HG02678 (cell line): ENCODE data around the gene CCDC187.

Experiments used
- ATAC-seq: cut with Tn5 transposase; IDR thresholded peaks from one replicate; pipeline ENCODE4 v1.9.1; 2021; ENCODE audit warnings: mild to moderate bottlenecking, moderate library complexity; ENCODE audit not compliant: unreplicated experiment

CCDC187 gene

DNA sequence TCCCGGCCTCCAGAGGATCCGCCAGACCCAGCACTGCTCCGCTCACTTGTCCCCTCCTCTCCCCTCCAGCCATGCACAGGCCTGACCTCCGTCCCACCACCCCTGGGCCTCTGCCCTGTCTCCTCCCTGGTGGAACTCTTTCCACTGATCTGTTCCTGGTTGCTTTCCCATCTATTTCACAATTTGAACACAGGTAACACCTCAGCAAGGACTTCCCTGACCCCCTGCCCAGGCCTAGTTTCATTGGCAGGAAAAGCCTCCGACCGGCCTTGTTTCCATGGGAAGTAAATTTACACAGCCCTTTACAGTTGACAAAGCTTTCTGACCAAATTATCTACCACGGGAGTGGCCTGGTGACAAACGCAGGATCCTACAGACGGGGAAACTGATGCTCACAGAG, 73.1 kb downstream of the CCDC187 start:
- no peak for ATAC-seq

DNA sequence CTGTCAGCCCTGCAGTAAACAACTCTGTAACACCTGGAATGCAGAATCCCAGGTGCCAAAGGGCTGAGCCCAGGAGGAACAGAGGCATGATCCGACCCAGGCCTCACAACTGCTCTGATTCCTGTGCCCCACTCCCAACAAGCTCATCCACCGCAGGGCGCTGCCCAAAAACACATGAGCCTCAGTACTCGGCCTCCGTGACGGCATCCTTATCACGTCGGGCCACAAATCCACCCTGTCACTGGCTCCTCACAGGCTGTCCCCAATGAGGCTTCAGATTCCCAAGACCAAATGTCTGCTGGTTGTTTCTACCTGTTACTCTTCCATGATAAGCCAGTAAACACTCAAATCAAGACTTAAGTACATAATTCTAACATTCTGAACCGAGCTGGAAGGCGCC, 73.5 kb downstream of the CCDC187 start:
- no peak for ATAC-seq

DNA sequence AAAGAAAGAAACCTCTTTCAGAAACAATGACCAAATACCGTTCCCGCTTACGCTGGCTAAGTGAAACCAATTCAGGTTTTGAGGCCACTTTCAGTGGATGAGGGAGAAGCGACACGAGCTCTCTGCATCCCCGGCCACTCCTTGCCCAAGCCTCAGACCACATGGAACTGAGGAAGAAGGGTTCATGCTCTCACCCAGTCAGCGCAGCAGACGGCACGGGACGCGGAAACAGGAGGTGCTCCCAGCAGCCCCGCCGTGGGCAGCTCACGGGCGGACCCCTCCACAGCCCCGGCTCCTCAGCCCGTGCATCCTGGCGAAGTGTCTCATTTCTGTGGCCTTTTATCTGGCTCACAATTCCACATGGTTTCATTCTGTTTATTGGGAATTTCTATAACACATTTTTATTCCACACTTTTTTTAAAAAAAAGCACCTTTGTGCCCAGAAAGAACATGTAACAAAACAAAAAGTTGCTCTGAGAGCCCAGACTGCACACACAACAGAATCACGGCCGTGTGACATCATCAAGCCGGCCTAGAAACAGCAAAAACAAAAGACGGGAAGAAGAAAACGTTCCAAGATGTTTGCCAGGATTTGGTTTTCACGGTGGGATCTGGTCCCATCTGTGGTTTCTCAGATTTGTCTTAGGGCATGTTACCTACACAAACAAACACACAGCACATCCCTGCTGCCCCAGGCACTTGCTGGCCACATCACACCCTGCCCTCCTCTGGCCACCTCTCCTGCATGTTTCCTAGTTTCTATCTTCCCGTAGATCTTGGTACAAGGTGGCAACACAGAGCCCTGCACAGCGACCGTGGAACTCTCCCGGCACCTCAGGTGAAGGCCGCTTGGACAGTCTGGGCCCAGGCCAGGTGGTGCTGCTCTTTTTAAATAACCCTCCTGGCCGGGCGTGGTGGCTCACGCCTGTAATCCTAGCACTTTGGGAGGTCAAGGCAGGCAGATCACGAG, 74.5 kb downstream of the CCDC187 start:
- ATAC-seq: no peak

DNA sequence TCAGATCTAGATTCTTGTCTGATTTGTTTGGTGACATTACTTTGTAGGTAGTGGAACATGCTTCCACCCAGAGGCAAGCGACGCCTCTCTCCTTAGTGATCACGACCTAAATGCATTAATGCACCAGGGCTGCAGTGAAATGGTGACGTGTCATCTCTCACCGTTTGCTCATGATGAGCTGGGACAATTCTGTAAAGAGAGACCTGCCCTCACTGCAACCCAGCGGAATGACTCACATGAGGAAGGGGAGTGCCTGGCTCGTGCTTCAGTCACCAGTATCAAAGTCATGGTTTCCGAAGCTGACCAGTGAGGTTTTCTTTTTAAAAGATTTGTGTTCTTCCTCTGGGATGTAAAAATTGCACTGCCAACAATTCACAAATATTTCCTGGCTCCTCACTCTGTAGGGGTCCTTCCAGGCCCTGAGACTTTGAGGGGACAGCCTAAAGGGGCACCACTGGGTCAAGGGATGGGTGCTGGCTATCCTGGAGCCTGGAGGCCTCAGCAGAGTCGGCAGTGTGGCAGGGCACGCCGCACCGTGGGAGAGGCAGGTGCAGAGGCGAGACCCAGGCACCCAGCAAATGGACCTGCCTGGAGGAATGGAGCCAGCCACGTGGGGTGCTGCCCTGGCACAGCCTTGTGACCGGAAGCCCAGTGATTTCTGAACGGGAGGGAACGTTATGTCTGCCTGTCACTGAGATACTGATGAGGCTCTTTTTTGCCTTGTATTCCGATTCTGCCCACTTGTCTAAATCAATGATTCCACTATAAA, 75.6 kb downstream of the CCDC187 start:
- no peak for ATAC-seq

DNA sequence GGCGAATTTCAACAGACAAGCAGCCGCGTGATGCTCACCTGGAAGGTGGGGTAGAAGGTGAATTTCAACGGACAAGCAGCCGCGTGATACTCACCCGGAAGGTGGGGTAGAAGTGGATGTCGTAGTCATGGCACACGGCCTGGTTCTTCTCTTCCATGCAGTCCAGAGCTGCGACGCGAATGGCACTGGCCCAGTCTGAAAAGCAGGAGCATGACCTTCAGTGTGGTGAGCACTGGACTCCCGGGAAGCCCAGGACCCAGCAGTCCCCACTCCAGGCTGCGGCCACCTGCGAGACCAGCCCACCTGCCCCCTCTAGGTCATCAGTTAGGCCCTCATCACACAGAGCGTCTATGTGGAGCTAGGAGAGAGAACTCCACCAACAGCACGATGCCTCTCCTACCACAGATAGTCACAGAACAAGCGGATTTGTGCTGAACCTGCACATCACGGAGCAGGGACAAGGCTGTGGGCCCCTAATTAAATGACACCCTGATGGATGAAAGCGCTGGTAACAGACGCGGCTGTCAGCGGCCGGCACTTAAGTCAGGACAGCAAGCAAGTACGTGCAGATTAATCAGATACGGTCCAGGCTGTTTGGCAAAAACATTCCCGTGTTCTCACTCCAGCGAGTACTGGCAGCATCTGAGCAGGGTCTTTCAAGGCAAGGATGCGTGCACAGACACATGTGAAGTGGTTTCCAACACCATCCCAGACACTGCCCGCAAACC, 77.0 kb downstream of the CCDC187 start:
- no peak for ATAC-seq

DNA sequence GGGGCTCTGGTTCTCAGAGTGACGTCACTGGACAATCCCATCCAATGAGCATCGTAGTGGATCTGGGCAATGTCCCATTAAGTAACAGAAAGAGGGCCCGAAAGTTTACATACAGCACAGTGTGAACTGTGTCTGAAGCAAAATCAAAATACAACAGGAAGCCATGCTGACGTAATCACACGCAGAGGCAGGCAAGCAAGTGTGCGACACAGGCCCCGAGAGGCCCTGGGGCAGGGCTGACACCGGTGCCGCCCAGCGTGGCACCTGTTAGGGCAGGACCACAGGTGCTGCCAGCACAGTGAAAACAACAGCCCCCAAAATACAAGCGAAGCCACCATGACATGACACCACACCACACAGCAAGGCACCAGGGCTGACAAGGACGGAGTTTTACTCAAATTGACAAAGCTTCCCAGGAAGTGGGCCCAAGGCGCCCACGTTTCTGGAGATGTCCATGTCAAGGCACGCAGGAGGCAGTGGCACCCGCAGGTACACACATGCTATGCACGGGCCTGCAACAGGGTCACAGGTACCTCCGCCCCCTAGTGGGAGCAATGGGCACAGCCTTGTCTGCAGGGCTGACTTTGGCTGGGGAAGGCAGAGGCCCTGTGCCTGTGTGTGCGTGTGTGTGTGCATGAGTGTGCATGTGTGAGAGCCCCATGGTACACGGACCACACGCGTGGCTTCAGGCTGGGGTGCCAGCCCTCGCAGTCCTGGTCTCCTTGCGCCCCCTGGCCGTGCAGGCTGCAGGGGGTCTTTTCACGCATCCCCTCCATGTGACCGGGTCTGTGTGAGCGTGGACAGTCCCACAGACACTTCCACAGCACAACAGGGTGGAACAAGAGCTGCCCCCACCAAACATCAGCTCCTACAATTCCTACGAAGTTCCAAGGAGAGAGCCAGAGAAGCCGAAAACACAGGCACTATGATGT, 77.9 kb downstream of the CCDC187 start:
- ATAC-seq: peak; percentile 54

DNA sequence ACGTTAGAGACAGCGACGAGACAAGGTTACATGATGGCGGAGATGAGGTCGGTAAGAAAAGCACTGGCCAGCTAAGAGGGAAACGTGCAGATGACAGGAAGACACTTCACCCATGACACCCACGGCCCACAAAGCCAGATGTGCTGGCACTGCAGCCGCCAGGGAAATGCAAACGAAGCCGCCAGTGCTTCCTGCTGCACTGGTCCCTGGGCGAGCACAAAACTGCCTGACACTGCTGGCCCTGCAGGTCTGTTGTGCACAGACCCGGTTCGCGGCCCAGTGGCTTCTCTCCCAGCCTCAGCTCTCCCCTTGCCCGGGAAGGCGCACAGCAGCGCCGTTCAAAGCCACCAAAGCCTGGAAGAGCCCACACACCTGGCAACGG, 78.5 kb downstream of the CCDC187 start:
- peak; percentile 61 for ATAC-seq

DNA sequence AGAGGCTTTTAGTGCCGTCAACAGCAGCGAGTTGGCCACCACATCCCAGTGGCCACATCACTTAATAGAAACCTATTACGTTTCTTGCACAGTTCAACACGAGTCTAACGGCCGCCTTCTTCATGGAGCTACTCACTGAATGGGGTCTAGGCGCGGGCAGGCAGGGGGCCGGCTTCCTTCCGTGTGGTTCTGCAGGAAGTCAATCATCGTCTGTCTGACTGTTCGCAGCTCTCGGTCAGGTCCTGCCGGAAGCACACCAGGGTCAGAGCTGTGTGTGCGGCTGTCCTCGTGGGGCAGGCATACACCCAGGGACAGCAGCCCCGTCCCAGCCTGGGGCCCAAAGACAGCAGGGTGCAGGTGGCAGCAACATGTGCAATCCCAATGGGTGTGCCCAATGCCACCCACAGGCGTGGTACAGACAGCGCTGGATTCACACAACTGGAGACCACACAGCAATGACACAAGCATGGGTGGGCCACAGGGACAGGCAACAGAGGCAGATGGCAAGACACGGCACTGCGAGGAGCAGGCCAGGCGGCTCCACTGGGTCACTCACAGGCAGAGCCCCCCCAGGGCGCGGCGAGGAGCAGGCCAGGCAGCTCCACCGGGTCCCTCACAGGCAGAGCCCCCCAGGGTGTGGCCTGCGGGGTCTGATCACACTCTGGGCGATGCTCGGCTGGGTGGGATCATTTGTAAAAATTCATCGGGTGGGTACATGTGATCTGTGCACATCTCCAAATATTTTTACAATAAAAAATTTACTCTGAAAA, 79.8 kb downstream of the CCDC187 start:
- no peak for ATAC-seq

DNA sequence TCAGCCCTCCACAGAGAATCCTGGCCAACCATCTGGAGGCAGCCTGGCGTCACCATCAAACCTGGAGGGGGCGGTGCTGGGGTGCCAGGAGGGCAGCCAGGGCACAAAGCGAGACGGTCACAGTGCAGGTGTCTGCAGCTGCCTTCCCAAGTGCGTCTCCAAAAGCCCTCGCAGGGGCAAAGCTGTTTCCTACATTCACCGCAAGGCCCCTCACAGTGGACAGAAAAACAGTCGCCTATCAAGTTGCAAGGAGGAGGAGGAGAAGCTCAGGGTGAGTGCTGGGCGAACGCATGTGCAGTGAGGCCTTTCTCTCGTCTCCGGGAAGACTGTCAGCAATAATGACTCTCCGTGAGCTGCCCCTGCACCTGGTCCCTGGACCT, 81.0 kb downstream of the CCDC187 start:
- no peak for ATAC-seq

DNA sequence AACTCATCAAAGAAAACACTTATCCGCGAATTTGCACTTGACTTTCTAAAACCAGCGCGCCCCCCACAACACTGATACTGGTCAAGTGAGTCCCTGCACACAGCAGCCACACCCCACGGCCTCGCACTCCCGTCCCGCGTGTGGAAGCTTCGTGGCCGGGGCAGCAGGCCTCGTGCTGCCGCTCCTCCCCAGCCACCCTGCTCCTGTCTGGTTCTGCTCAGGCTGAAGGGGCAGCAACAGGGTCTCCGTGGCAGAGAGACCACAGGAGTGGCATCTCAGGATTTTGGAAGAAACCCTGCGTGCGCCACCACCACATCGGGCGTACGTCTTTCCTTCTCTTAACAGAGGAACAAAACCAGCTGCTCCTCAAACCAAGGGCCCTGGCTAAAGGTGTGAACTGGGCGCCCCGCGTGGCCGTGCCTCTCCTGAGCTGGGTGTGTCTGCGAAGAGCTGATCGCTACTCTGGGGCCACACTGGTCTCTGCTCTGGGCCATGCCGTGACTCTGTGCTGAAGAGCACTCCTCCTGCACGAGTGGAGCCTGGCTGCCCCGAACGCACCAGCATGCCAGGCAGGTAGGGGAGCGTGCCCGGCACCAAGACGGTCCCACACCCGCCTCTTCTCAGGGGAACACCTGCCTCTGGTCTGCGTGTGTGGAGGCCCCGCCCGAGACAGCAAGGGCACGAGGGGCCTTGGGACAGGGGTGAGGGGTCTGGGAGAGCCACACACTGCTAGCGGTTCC, 81.6 kb downstream of the CCDC187 start:
- ATAC-seq: no peak

DNA sequence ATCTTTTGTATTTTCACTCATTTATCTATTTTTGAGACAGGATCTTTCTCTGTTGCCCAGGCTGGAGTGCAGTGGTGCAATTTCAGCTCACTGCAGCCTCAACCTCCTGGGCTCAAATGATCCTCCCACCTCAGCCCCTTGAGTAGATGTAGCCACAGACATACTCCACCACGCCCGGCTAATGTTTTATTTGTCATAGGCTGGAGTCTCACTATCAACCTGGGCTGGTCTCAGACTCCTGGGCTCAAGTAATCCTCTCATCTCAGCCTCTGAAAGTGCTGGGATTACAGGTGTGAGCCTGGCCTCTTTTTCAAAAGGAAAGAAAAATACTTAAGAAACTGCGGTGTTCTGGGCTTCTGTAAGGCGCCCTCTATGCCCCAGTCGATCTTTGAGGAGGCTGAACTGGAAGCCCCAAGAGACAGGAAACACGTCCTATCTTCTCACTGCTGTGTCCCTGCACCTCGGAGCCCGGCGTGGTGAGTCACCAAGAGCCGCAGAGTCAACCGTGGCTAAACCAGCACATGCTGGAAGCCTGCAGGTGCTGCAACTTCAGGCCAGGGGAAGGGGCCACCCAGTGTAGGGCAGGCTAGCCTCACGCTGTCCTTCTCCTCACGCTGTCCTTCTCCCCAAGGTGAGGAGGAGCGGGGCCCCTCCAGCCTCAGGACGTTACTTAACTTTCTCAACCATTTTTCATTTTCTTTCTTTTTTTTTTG, 83.7 kb downstream of the CCDC187 start:
- ATAC-seq: no peak

DNA sequence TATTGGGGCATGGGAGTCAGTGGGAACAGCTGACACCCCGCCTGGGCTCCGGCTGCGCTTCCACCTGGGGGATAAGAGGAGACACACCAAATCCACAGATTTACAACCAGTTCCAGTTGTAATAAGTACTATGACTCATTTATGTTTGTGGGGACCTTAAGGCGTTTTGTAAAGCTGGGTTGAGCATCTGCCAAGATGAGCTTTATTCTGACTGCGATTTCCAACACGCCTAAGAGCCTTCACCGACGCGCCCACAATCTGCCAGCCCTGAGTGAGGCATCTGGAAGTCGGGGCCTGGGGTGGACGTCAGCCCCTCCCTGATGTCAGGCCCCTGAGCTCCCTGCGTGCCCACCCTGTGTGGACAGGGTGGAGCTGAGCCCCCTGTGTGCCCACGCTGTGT, 84.6 kb downstream of the CCDC187 start:
- no peak for ATAC-seq

DNA sequence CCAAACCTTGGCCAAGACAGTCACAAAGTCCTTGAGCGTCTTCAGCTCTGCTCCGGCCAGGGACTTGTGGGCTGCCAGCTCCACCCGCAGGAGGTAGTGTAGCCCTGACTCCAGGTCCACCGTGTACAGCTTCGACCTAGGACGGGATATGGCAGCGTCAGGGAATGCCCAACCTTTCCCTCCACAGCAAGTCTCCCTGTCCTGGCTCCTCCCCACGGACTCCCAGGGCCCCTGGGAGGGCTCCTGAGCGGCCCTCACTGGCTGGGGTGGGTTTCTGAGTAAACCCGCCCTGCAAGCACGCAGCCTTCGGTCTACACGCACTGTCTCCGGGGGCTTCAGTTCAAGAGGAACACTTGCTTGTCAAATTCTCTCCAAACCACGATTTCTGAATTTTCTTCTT, 85.2 kb downstream of the CCDC187 start:
- no peak for ATAC-seq

DNA sequence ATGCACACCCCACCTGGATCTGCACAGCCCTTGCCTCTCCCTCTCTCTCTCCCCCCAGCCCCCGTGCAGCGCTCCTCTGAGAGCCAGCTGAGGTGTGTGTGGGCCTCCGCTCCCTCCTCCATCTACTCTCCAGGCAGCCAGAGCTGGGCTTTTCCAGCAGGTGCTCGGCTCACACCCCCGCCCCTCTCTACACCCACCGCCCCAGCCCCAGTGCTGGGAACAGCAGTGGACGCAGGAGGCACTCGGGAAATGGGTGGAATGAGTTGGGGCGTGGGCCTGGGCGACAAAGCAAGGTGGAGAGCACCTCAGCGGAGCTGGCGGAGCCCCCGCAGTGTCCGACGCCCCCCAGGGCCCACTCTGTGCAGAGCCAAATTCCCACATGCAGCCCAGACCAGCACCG, 85.6 kb downstream of the CCDC187 start:
- no peak for ATAC-seq

DNA sequence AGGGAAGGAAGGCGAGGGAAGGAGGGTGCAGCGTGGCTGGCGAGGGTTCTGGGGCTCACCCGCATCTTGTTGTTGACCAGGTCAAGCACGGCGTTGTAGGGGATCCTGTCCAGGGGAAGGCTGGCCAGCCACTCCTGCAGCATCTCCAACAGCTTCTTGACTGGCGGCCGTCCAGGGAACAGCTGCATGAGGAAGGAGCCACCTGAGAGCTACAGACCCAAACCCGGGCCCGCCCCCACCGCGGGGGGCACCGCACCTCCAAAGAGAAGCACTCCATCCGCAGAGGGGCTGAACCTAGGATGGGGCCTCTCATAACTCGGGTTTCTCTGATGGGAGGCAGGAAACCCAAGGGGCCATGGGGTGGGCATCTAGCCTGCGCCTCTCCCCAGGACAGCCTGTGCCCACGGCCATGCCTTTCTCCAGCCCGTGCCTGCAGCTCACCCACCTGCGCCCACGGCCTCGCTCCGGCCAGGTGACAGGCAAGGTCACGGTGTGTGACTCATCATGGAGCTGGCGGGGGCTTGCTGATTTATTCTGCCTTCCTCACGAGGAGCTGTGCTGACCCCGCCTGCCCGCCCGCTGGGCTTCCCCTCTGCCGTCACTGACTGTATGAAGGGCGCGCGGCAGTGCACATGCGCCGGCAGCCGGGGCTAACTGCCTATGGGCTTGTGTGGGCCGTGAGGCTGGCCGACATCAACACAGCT, 87.2 kb downstream of the CCDC187 start:
- ATAC-seq: no peak

DNA sequence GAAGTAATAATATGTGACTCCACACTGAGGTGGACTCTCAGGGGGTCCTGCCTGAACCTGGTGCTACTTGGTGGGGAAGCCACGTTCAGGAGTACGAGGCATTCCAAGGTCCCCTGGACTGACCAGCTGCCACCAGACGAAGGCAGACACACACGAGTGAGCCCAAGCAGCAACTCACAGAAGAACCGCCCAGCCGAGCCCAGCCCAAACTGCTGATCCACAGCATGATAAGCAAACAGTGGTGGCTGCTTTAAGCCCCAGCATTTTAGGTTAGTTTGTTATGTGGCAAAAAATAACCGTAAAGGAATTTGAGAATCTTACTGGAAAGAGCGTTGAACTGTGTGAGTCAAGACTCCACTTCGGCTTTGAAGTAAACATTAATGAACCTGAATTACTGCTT, 90.2 kb downstream of the CCDC187 start:
- ATAC-seq: no peak

DNA sequence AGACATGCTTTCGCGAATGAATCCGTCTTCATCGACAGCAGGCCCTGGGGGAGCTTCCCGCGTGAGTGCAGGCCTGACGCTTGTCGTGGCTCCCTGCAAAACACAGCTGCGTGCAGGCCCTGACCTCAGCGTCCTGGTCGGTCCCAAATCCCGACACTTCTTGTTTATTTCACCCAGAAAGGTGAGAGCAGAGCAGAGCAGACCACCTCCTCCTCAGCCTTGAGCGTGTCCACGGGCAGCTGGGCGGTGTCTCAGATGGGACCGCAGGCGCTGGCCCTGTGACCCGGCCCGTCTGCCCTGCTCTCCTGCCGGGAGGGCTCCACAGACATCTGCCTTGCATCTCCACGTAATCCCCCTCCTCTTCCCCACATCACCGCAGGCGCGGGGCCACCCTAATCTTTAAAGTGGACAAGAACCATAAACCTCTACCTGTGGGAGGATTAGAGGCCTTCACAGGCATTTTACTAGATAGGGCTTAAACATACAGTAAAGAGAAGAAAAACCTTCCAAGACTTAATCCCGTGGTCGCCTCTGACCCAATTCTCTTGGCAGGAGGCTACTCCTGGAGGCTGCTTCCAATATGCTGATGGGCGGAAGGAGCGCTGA, 91.4 kb downstream of the CCDC187 start:
- no peak for ATAC-seq
